Karpas-422 (cell line): ENCODE measurements around the gene MTERF4. TPM values are rescaled to one million over a fixed set of nuclear protein-coding genes. Genes with fewer than 3 reads are reported as not detected.

Experiments used
- DNase-seq: peaks from one replicate; pipeline ENCODE4 v3.0.0-alpha.2; 2015
- H2AFZ ChIP-seq: fragments of 200-600 bp; sonication (generic); 2 replicates; pipeline ENCODE4 v1.6.1; 2014; ENCODE audit warnings: antibody characterized with exemption, low read length, mixed read lengths
- H3K27ac ChIP-seq: fragments of 200-600 bp; sonication (generic); 2 replicates; pipeline ENCODE4 v1.5.1; 2014; ENCODE audit warnings: mild to moderate bottlenecking, low read length, moderate library complexity
- H3K27me3 ChIP-seq: fragments of 200-600 bp; sonication (generic); 2 replicates; pipeline ENCODE4 v1.6.1; 2014; ENCODE audit warnings: low read length, mixed read lengths
- H3K36me3 ChIP-seq: fragments of 200-600 bp; sonication (generic); 2 replicates; pipeline ENCODE4 v1.6.1; 2014; ENCODE audit warnings: low read length, mixed read lengths; ENCODE audit not compliant: insufficient read depth
- H3K4me1 ChIP-seq: fragments of 200-600 bp; sonication (generic); 2 replicates; pipeline ENCODE4 v1.6.1; 2014; ENCODE audit warnings: mild to moderate bottlenecking, low read length, mixed read lengths
- H3K4me2 ChIP-seq: fragments of 200-600 bp; sonication (generic); 2 replicates; pipeline ENCODE4 v1.6.1; 2014; ENCODE audit warnings: low read length, low read depth, mild to moderate bottlenecking; ENCODE audit not compliant: poor library complexity, severe bottlenecking
- H3K4me3 ChIP-seq: fragments of 200-600 bp; sonication (generic); 2 replicates; pipeline ENCODE4 v1.5.1; 2014; ENCODE audit warnings: mild to moderate bottlenecking, antibody characterized with exemption, low read length, mixed read lengths
- H3K79me2 ChIP-seq: fragments of 200-600 bp; sonication (generic); 2 replicates; pipeline ENCODE4 v1.6.1; 2014; ENCODE audit warnings: mild to moderate bottlenecking, low read length, mixed read lengths
- H3K9ac ChIP-seq: fragments of 200-600 bp; sonication (generic); 2 replicates; pipeline ENCODE4 v1.6.0; 2014; ENCODE audit warnings: low read length
- H3K9me2 ChIP-seq: fragments of 200-600 bp; sonication (generic), shearing (Covaris generic); replicated peaks from 2 replicates; pipeline ENCODE4 v1.6.0; 2014; ENCODE audit warnings: mild to moderate bottlenecking, low read length, moderate library complexity; ENCODE audit not compliant: insufficient read depth
- H3K9me3 ChIP-seq: fragments of 300-700, 200-600 bp; sonication (generic); 2 replicates; pipeline ENCODE4 v1.6.1; 2014; ENCODE audit warnings: low read length, mixed read lengths
- H4K20me1 ChIP-seq: fragments of 200-600 bp; sonication (generic); 2 replicates; pipeline ENCODE4 v1.6.1; 2014; ENCODE audit warnings: mild to moderate bottlenecking, antibody characterized with exemption, low read length, low read depth; ENCODE audit not compliant: insufficient read depth
- total RNA-seq: library from RNA; depleted of rRNA; stranded (reverse); fragments of >200 nt; shearing (Covaris generic); gene quantifications from 2 replicates; pipeline ENCODE4 v1.2.3, GENCODE V29; 2014; ENCODE audit warnings: low replicate concordance

MTERF4 gene
- total RNA-seq, 1 experiment from 2014 or later, result 49.5 TPM

DNA sequence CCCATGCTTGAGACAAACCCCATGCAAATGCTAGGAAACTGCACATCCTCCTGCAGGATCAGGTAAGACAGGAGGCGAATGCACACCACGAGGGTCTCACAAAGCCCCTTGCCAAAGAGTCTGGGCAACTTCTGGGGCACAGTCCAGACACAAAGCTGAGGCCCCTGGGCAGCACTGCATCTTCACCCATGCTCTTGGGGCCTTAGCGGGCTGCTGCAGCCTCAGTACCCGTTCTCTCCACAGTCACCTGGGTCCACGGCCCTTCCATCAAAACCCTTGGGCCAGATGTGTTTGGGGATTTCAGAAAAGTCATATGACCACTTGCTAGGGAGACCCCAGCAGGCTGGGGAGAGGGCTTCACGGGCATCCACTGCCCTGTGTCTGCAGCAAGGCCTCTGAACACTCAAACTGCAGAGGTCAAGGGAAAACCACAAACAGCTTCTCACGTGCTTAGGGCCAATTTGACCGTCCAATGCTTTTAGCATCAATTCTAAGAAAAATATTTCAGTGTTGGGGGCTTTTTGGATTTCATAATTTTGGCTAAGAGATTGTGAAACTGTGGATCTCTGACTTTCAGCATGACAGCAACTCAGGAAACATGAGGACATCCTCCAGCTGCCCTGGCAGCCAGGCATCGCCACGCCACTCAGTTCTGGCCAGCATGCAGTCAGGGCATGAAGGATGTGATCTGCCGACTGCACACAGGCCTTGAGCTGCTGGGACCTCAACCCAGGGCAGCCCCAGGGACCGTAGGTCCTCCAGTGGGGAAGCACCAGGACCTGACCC is 27.2 kb upstream of the MTERF4 start:
- Histone ChIP-seq H4K20me1 (no peaks in the 10 kb centered on the region), H3K9me3 (no peaks in the 10 kb centered on the region), H3K27ac (no peak overlapping the region), H2AFZ (no peak overlapping the region), H3K9me2 (no peaks in the 10 kb centered on the region), H3K9ac (no peak overlapping the region), H3K27me3 (no peaks in the 10 kb centered on the region), H3K79me2 (no peaks in the 10 kb centered on the region; the same call in 1 of the 2 replicates), H3K4me1 (no peaks in the 10 kb centered on the region), H3K36me3 (no peaks in the 10 kb centered on the region; the same call in 1 of the 2 replicates), H3K4me3 (no peak overlapping the region), H3K4me2 (no peak overlapping the region)
- no peak for DNase-seq

DNA sequence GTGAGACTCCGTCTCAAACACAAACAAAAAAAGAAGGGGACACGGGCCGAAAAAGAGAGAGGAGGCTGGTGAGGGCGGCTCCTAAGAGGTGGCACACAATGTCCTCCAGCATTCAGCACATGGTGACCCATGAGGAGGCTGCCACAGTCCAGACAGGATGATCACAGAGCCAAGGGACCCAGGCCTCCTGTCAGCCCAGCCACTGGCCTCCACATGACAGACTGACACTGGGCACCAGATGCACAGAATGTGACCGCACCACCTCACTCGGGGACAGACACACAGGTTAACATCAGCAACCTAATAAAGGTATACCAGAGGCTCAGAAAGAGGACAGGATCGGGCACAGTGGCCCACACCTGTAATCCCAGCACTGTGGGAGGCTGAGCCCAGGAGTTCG is 26.2 kb upstream of the MTERF4 start:
- DNase-seq, result no peak
- H3K4me2 ChIP-seq, result no peak overlapping the region
- H3K36me3 ChIP-seq, result no peaks in the 10 kb centered on the region; the same call in 1 of the 2 replicates
- no peak overlapping the region for H3K9ac ChIP-seq
- H3K4me3 ChIP-seq, result no peak overlapping the region
- no peaks in the 10 kb centered on the region for H3K9me3 ChIP-seq
- no peak overlapping the region for H2AFZ ChIP-seq
- no peaks in the 10 kb centered on the region for H3K27me3 ChIP-seq
- H3K9me2 ChIP-seq, result no peaks in the 10 kb centered on the region
- H3K79me2 ChIP-seq, result no peaks in the 10 kb centered on the region; the same call in 1 of the 2 replicates
- no peaks in the 10 kb centered on the region for H3K4me1 ChIP-seq
- no peaks in the 10 kb centered on the region for H4K20me1 ChIP-seq
- no peak overlapping the region for H3K27ac ChIP-seq

DNA sequence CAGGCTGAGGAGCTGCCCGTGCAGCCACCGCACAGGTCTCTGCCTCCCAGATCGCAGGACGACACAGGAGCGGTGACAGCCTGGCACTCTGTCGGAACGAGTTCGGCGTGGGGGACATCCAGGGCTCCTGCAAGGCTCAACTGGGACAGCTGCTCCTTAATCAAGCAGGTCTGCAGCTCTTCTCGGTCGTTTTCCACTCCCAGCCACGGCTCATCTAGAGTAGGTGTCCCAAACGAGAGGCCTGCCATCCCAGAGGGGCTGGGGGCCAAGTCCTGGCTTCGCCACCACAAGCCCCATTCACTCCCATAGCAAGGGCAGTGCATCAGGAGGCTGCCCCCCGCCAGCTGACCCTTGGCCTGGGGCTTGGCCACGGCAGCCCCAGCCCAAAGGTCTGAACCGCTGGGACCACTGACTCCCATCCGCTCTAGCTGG is 24.7 kb upstream of the MTERF4 start:
- Histone ChIP-seq H3K4me1 (no peaks in the 10 kb centered on the region), H3K9ac (no peak overlapping the region), H3K27ac (no peak overlapping the region)

DNA sequence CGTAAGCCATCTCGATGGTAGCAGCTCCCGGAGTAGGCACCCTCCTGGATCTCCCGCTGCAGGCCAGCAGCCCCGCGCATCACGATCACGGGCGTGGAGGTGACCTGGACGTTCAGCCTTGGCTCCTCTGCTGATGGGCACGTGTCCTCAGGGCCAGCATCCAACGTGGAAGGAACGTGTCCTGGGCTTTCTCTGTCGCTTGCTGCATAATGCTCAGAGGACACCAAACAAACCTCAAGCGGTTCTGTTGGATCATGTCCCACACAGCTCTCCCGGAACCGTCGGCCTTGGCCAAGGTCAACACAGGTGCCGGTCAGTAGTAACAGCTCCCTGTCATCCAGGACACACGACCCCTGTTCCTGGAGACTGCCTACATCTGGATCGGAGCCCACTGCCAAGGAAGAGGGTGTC is 24.1 kb upstream of the MTERF4 start:
- Histone ChIP-seq H2AFZ (no peak overlapping the region), H3K36me3 (peaks cover 11% of the 10 kb centered on the region; the same call in 1 of the 2 replicates), H3K27me3 (no peaks in the 10 kb centered on the region), H4K20me1 (no peaks in the 10 kb centered on the region), H3K4me2 (no peak overlapping the region), H3K9ac (no peak overlapping the region), H3K4me1 (no peaks in the 10 kb centered on the region), H3K4me3 (no peak overlapping the region), H3K9me3 (no peaks in the 10 kb centered on the region), H3K27ac (no peak overlapping the region), H3K9me2 (no peaks in the 10 kb centered on the region), H3K79me2 (no peaks in the 10 kb centered on the region; the same call in 1 of the 2 replicates)
- DNase-seq, result no peak

More for the DNA sequence above, 24.7 kb upstream of the MTERF4 start:
- no peaks in the 10 kb centered on the region for H3K9me3 ChIP-seq
- H3K36me3 ChIP-seq, result peaks cover 5% of the 10 kb centered on the region; the same call in 1 of the 2 replicates
- no peak overlapping the region for H3K4me3 ChIP-seq
- H2AFZ ChIP-seq, result no peak overlapping the region
- no peaks in the 10 kb centered on the region; the same call in 1 of the 2 replicates for H3K79me2 ChIP-seq
- no peak for DNase-seq
- no peaks in the 10 kb centered on the region for H4K20me1 ChIP-seq
- no peaks in the 10 kb centered on the region for H3K9me2 ChIP-seq
- H3K4me2 ChIP-seq, result no peak overlapping the region
- no peaks in the 10 kb centered on the region for H3K27me3 ChIP-seq

DNA sequence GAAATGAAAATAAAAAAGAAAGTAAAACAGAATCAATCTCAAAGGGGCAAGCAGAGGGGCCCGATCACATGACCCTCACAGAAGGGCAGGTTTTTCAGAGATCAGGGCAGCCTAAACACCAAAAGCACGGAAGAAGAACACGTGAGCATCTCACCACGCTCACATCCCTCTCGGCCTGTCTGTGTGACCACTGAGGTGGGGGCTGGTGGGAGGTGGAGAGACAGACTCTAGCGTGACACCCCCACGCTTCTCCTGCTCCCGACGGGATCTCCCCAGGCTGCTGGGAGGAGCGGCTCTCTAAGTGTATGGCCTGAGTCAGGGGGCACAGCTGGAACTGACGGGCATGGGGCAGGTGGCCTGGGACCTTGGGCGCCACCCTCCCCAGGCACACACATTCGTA is 23.5 kb upstream of the MTERF4 start:
- H3K9me3 ChIP-seq, result no peaks in the 10 kb centered on the region
- no peaks in the 10 kb centered on the region for H4K20me1 ChIP-seq
- H3K36me3 ChIP-seq, result peaks cover 16% of the 10 kb centered on the region
- no peak overlapping the region for H3K9ac ChIP-seq
- no peak for DNase-seq
- no peaks in the 10 kb centered on the region for H3K4me1 ChIP-seq
- H3K79me2 ChIP-seq, result peaks cover 5% of the 10 kb centered on the region
- H3K27ac ChIP-seq, result no peak overlapping the region
- H2AFZ ChIP-seq, result no peak overlapping the region
- no peak overlapping the region for H3K4me2 ChIP-seq
- H3K9me2 ChIP-seq, result no peaks in the 10 kb centered on the region
- H3K4me3 ChIP-seq, result no peak overlapping the region
- H3K27me3 ChIP-seq, result no peaks in the 10 kb centered on the region

DNA sequence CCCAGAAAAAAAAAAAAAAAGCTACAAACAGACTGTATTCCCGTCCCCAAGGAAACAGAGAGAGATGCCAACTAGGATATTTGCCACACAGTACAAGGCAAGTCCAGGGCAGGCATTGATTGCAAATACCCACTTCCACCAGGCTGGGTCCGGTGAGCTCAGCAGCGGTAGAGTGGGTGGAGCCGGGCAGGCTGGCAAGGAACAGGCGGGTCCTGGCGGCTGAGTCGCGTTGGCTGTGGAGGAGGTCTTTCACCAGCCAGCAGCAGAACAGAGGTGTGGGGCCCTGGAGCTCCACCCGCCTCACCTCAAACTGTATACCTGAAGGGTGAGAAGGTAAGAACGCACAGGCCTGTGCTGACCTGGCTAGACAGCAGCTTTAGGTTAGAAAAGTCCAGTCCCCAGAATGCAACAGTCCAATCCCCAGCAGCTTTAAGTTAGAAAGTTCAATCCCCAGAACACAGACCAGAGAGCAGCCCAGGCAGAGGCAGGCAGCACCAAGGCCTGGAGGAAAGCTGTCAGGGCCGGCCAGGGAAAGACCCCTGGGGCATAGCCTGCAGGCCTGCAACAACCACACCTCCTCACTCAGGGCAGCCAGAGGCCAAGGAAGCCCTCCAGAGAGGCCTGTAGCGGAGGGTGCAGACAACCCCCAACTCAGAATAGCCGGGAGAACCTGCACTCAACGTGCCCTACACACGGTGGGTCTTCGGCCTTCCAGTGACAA is 21.9 kb upstream of the MTERF4 start:
- no peak for DNase-seq
- no peak overlapping the region for H3K4me3 ChIP-seq

DNA sequence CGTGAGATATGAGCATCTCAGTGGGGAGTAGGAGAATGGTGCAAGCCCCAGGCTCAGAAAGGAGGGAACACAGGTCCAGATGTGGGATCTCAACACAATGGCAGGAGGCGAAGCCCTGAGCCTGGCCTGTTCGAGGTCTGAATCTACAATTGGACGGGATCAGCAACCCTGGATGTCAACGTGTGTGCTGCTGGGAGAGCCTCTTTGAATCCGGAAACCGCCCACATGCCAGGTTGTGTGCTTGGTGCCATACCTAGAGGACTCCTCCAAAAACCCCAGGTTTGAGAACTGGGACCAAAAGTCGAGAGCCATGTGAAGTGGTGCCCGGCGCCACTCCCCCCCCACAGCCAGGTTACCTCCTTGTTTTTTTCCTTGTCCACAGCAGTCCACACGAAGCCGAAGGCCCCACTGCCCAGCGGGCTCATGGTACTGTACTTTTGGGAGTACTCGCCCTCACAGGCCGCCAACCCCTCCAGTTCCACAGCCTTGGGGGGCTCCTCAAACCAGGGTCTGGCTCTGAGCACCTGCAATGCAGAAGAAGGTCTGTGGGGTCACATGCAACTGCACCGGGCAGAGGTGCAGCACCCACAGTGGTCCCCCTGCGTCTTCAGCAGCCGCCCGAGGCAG is 20.4 kb upstream of the MTERF4 start:
- no peaks in the 10 kb centered on the region for H4K20me1 ChIP-seq
- H3K4me1 ChIP-seq, result no peaks in the 10 kb centered on the region
- peaks cover 6% of the 10 kb centered on the region for H3K79me2 ChIP-seq
- no peak overlapping the region for H2AFZ ChIP-seq
- no peak for DNase-seq
- no peaks in the 10 kb centered on the region for H3K9me3 ChIP-seq
- H3K36me3 ChIP-seq, result peaks cover 19% of the 10 kb centered on the region
- no peaks in the 10 kb centered on the region for H3K9me2 ChIP-seq
- H3K4me2 ChIP-seq, result no peak overlapping the region
- no peak overlapping the region for H3K4me3 ChIP-seq
- H3K9ac ChIP-seq, result no peak overlapping the region
- H3K27ac ChIP-seq, result no peak overlapping the region
- H3K27me3 ChIP-seq, result no peaks in the 10 kb centered on the region

More for the DNA sequence above, 21.9 kb upstream of the MTERF4 start:
- Histone ChIP-seq H3K9me2 (no peaks in the 10 kb centered on the region), H2AFZ (no peak overlapping the region), H3K9me3 (no peaks in the 10 kb centered on the region), H3K27ac (no peak overlapping the region), H3K4me1 (no peaks in the 10 kb centered on the region), H3K4me2 (no peak overlapping the region), H3K79me2 (peaks cover 6% of the 10 kb centered on the region), H3K9ac (no peak overlapping the region), H4K20me1 (no peaks in the 10 kb centered on the region), H3K36me3 (peaks cover 19% of the 10 kb centered on the region), H3K27me3 (no peaks in the 10 kb centered on the region)

DNA sequence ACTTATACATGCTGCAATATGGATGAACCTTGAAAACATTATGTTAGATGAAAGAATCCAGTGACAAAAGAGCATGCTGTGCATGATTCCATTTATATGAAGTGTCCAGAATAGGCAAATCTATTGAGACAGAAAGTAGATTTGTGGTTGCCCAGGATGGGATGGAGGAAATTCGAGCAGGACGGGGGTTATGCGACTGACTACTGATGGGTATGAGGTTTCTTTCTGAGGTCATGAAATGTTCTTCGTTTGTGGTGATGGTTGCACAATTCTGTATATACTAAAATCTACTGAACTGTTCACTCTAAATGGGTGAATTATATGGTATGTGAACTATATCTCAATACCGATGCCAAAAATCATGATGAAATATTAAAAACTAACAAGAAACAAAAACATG is 18.9 kb upstream of the MTERF4 start:
- no peaks in the 10 kb centered on the region for H3K27me3 ChIP-seq
- DNase-seq, result no peak
- no peak overlapping the region for H3K27ac ChIP-seq
- H2AFZ ChIP-seq, result no peak overlapping the region
- H3K79me2 ChIP-seq, result peaks cover 6% of the 10 kb centered on the region
- no peaks in the 10 kb centered on the region for H3K9me2 ChIP-seq
- H3K4me2 ChIP-seq, result no peak overlapping the region
- H4K20me1 ChIP-seq, result no peaks in the 10 kb centered on the region
- H3K4me3 ChIP-seq, result no peak overlapping the region
- H3K4me1 ChIP-seq, result no peaks in the 10 kb centered on the region
- H3K9me3 ChIP-seq, result no peaks in the 10 kb centered on the region
- H3K36me3 ChIP-seq, result peaks cover 24% of the 10 kb centered on the region
- H3K9ac ChIP-seq, result no peak overlapping the region
